ENCODE data around the gene ATP1A4. TPM values are rescaled to one million over a fixed set of nuclear protein-coding genes. Genes with fewer than 3 reads are reported as not detected.

The ATP1A4 gene
- total and polyA plus RNA-seq, 2 of the 13 experiments (the other 11 are each of a cell fraction or from before 2014, with no cell fraction given): not detected

- TF ChIP-seq NFAT5 (CRISPR knock-in tag; IDR thresholded peaks at IDR 0.05): no peak
These were observed 81.5 kb downstream of the ATP1A4 start (continued) for GRCh38 chr1:160232911-160233310.

Other genes starting within 250 kb of the ATP1A4 start
- 6.7 and 9.7 TPM in 2 replicates for gene TAGLN2, start 226.1 kb upstream of the ATP1A4 start, total RNA-seq (2016; rRNA removed; fragmentation: Illumina TruSeq; extraction: Trizol)
- gene TAGLN2, start 226.1 kb upstream of the ATP1A4 start, polyA plus RNA-seq (2011; rRNA removed): 17.2 and 21.2 TPM in 2 replicates
- not detected in 2 replicates for gene IGSF9, start 206.0 kb upstream of the ATP1A4 start, total RNA-seq (2016; rRNA removed; fragmentation: Illumina TruSeq; extraction: Trizol)
- 0.03 and 0.04 TPM in 2 replicates for gene IGSF9, start 206.0 kb upstream of the ATP1A4 start, polyA plus RNA-seq (2011; rRNA removed)
- gene SLAMF9, start 197.4 kb upstream of the ATP1A4 start, total RNA-seq (2016; rRNA removed; fragmentation: Illumina TruSeq; extraction: Trizol): not detected in 2 replicates
- 0.55 and 0.82 TPM in 2 replicates for gene SLAMF9, start 197.4 kb upstream of the ATP1A4 start, polyA plus RNA-seq (2011; rRNA removed)
- gene PIGM, start 119.6 kb upstream of the ATP1A4 start, total RNA-seq (2016; rRNA removed; fragmentation: Illumina TruSeq; extraction: Trizol): 2.9 and 4.6 TPM in 2 replicates
- gene PIGM, start 119.6 kb upstream of the ATP1A4 start, polyA plus RNA-seq (2011; rRNA removed): 3.4 TPM in 2 replicates
- gene KCNJ10, start 81.4 kb upstream of the ATP1A4 start, total RNA-seq (2016; rRNA removed; fragmentation: Illumina TruSeq; extraction: Trizol): 4.1 and 4.4 TPM in 2 replicates
- gene KCNJ10, start 81.4 kb upstream of the ATP1A4 start, polyA plus RNA-seq (2011; rRNA removed): 9.9 and 10.3 TPM in 2 replicates
- not detected in 2 replicates for gene KCNJ9, start 70.1 kb upstream of the ATP1A4 start, total RNA-seq (2016; rRNA removed; fragmentation: Illumina TruSeq; extraction: Trizol)
- gene KCNJ9, start 70.1 kb upstream of the ATP1A4 start, polyA plus RNA-seq (2011; rRNA removed): not detected in 2 replicates
- gene IGSF8, start 53.0 kb upstream of the ATP1A4 start, total RNA-seq (2016; rRNA removed; fragmentation: Illumina TruSeq; extraction: Trizol): 8.0 and 24.0 TPM in 2 replicates
- 41.0 and 52.1 TPM in 2 replicates for gene IGSF8, start 53.0 kb upstream of the ATP1A4 start, polyA plus RNA-seq (2011; rRNA removed)
- gene ATP1A2, start 35.8 kb upstream of the ATP1A4 start, total RNA-seq (2016; rRNA removed; fragmentation: Illumina TruSeq; extraction: Trizol): not detected in 2 replicates
- gene ATP1A2, start 35.8 kb upstream of the ATP1A4 start, polyA plus RNA-seq (2011; rRNA removed): 0.16 TPM in 2 replicates
- gene CASQ1, start 39.0 kb downstream of the ATP1A4 start, total RNA-seq (2016; rRNA removed; fragmentation: Illumina TruSeq; extraction: Trizol): 0.20 TPM in 2 replicates
- gene CASQ1, start 39.0 kb downstream of the ATP1A4 start, polyA plus RNA-seq (2011; rRNA removed): 0.09 TPM in 2 replicates
- 12.1 and 15.8 TPM in 2 replicates for gene PEA15, start 53.8 kb downstream of the ATP1A4 start, total RNA-seq (2016; rRNA removed; fragmentation: Illumina TruSeq; extraction: Trizol)
- 35.2 and 40.4 TPM in 2 replicates for gene PEA15, start 53.8 kb downstream of the ATP1A4 start, polyA plus RNA-seq (2011; rRNA removed)
- 52.3 and 79.8 TPM in 2 replicates for gene DCAF8, start 110.9 kb downstream of the ATP1A4 start, total RNA-seq (2016; rRNA removed; fragmentation: Illumina TruSeq; extraction: Trizol)
- gene DCAF8, start 110.9 kb downstream of the ATP1A4 start, polyA plus RNA-seq (2011; rRNA removed): 73.4 and 94.7 TPM in 2 replicates
- 47.0 and 81.9 TPM in 2 replicates for gene PEX19, start 133.5 kb downstream of the ATP1A4 start, total RNA-seq (2016; rRNA removed; fragmentation: Illumina TruSeq; extraction: Trizol)
- 48.3 and 51.8 TPM in 2 replicates for gene PEX19, start 133.5 kb downstream of the ATP1A4 start, polyA plus RNA-seq (2011; rRNA removed)
- gene COPA, start 191.6 kb downstream of the ATP1A4 start, total RNA-seq (2016; rRNA removed; fragmentation: Illumina TruSeq; extraction: Trizol): 160 and 218 TPM in 2 replicates
- 166 and 197 TPM in 2 replicates for gene COPA, start 191.6 kb downstream of the ATP1A4 start, polyA plus RNA-seq (2011; rRNA removed)
- 27.0 and 44.2 TPM in 2 replicates for gene NCSTN, start 191.8 kb downstream of the ATP1A4 start, total RNA-seq (2016; rRNA removed; fragmentation: Illumina TruSeq; extraction: Trizol)
- 247 and 281 TPM in 2 replicates for gene NCSTN, start 191.8 kb downstream of the ATP1A4 start, polyA plus RNA-seq (2011; rRNA removed)
- gene NHLH1, start 215.5 kb downstream of the ATP1A4 start, total RNA-seq (2016; rRNA removed; fragmentation: Illumina TruSeq; extraction: Trizol): 0.11 TPM in 1 of 2 replicates, not detected in the other
- gene NHLH1, start 215.5 kb downstream of the ATP1A4 start, polyA plus RNA-seq (2011; rRNA removed): 0.44 and 0.57 TPM in 2 replicates
- gene VANGL2, start 249.0 kb downstream of the ATP1A4 start, total RNA-seq (2016; rRNA removed; fragmentation: Illumina TruSeq; extraction: Trizol): not detected in 2 replicates
- gene VANGL2, start 249.0 kb downstream of the ATP1A4 start, polyA plus RNA-seq (2011; rRNA removed): 0.09 and 0.18 TPM in 2 replicates

Data from HepG2 (cell line).